ENCODE data around the gene ATG2B.

Gene ATG2B

GRCh38 chr14:96286251-96286650 lies 76.9 kb downstream of the ATG2B start:
- no peak overlapping the region for H3K4me3 ChIP-seq (ENCODE audit: low read length, poor library complexity, severe bottlenecking)
- H4K20me1 ChIP-seq (ENCODE audit: insufficient read depth, low read length, poor library complexity, severe bottlenecking): no peaks in the 10 kb centered on the region
- peaks cover 25% of the 10 kb centered on the region; the same call in 1 of the 2 replicates for H3K36me3 ChIP-seq (ENCODE audit: insufficient read depth, low read length)
- no peaks in the 10 kb centered on the region for H3K27me3 ChIP-seq (ENCODE audit: insufficient read depth, low read length, poor library complexity, severe bottlenecking)
- no peak overlapping the region for H3K4me2 ChIP-seq (ENCODE audit: low read depth, low read length, poor library complexity, severe bottlenecking)
- no peak for TF ChIP-seq EZH2phosphoT487 (IDR thresholded peaks at IDR 0.05; ENCODE audit: borderline replicate concordance)
- no peak overlapping the region for H2AFZ ChIP-seq (ENCODE audit: low read length)
- H3F3A ChIP-seq (ENCODE audit: low read depth): no peaks in the 10 kb centered on the region
- H3K4me1 ChIP-seq (ENCODE audit: insufficient read depth, low read length, poor library complexity, severe bottlenecking): no peaks in the 10 kb centered on the region
- no peaks in the 10 kb centered on the region for H3K9me3 ChIP-seq (ENCODE audit: insufficient read depth, low read depth, low read length)
- H3K9ac ChIP-seq (ENCODE audit: low read depth, low read length, poor library complexity, severe bottlenecking): no peak overlapping the region
- H3K9me2 ChIP-seq (replicated peaks; ENCODE audit: low read depth, low read length): no peaks in the 10 kb centered on the region
- no peaks in the 10 kb centered on the region for H3K79me2 ChIP-seq (ENCODE audit: insufficient read depth, low read length)

- no peak overlapping the region for H3K4me3 ChIP-seq (ENCODE audit: low read length, poor library complexity, severe bottlenecking)
- H4K20me1 ChIP-seq (ENCODE audit: insufficient read depth, low read length, poor library complexity, severe bottlenecking): no peaks in the 10 kb centered on the region
- H3K4me1 ChIP-seq (ENCODE audit: insufficient read depth, low read length, poor library complexity, severe bottlenecking): no peaks in the 10 kb centered on the region
- H3K36me3 ChIP-seq (ENCODE audit: insufficient read depth, low read length): peaks cover 23% of the 10 kb centered on the region; the same call in 1 of the 2 replicates
- no peaks in the 10 kb centered on the region for H3F3A ChIP-seq (ENCODE audit: low read depth)
- H3K79me2 ChIP-seq (ENCODE audit: insufficient read depth, low read length): no peaks in the 10 kb centered on the region
- H3K9me3 ChIP-seq (ENCODE audit: insufficient read depth, low read depth, low read length): no peaks in the 10 kb centered on the region
- no peak overlapping the region for H2AFZ ChIP-seq (ENCODE audit: low read length)
- H3K4me2 ChIP-seq (ENCODE audit: low read depth, low read length, poor library complexity, severe bottlenecking): no peak overlapping the region
- no peak overlapping the region for H3K9ac ChIP-seq (ENCODE audit: low read depth, low read length, poor library complexity, severe bottlenecking)
- TF ChIP-seq EZH2phosphoT487 (IDR thresholded peaks at IDR 0.05; ENCODE audit: borderline replicate concordance) (no peak), CTCF (conservative IDR thresholded peaks at IDR 0.05; ENCODE audit: low read length) (no peak)
- H3K9me2 ChIP-seq (replicated peaks; ENCODE audit: low read depth, low read length): no peaks in the 10 kb centered on the region
- H3K27me3 ChIP-seq (ENCODE audit: insufficient read depth, low read length, poor library complexity, severe bottlenecking): no peaks in the 10 kb centered on the region
Observed at GRCh38 chr14:96285667-96286066, 77.5 kb downstream of the ATG2B start.

- Histone ChIP-seq H3F3A (ENCODE audit: low read depth) (no peaks in the 10 kb centered on the region), H3K36me3 (ENCODE audit: insufficient read depth, low read length) (peaks cover 11% of the 10 kb centered on the region; the same call in 1 of the 2 replicates), H4K20me1 (ENCODE audit: insufficient read depth, low read length, poor library complexity, severe bottlenecking) (no peaks in the 10 kb centered on the region), H3K4me2 (ENCODE audit: low read depth, low read length, poor library complexity, severe bottlenecking) (no peak overlapping the region), H2AFZ (ENCODE audit: low read length) (no peak overlapping the region), H3K9me3 (ENCODE audit: insufficient read depth, low read depth, low read length) (no peaks in the 10 kb centered on the region), H3K9ac (ENCODE audit: low read depth, low read length, poor library complexity, severe bottlenecking) (no peak overlapping the region), H3K79me2 (ENCODE audit: insufficient read depth, low read length) (no peaks in the 10 kb centered on the region), H3K4me3 (ENCODE audit: low read length, poor library complexity, severe bottlenecking) (no peak overlapping the region), H3K4me1 (ENCODE audit: insufficient read depth, low read length, poor library complexity, severe bottlenecking) (no peaks in the 10 kb centered on the region), H3K27me3 (ENCODE audit: insufficient read depth, low read length, poor library complexity, severe bottlenecking) (no peaks in the 10 kb centered on the region), H3K9me2 (replicated peaks; ENCODE audit: low read depth, low read length) (no peaks in the 10 kb centered on the region)
- TF ChIP-seq CTCF (conservative IDR thresholded peaks at IDR 0.05; ENCODE audit: low read length): no peak
- no peak for TF ChIP-seq EZH2phosphoT487 (IDR thresholded peaks at IDR 0.05; ENCODE audit: borderline replicate concordance)
Observed at GRCh38 chr14:96284430-96284829, 78.7 kb downstream of the ATG2B start.

GRCh38 chr14:96284008-96284407 lies 79.1 kb downstream of the ATG2B start:
- Histone ChIP-seq H3K36me3 (ENCODE audit: insufficient read depth, low read length) (peaks cover 7% of the 10 kb centered on the region; the same call in 1 of the 2 replicates), H3F3A (ENCODE audit: low read depth) (no peaks in the 10 kb centered on the region), H3K4me1 (ENCODE audit: insufficient read depth, low read length, poor library complexity, severe bottlenecking) (no peaks in the 10 kb centered on the region), H3K79me2 (ENCODE audit: insufficient read depth, low read length) (no peaks in the 10 kb centered on the region), H3K27me3 (ENCODE audit: insufficient read depth, low read length, poor library complexity, severe bottlenecking) (no peaks in the 10 kb centered on the region), H3K4me2 (ENCODE audit: low read depth, low read length, poor library complexity, severe bottlenecking) (no peak overlapping the region), H3K9me2 (replicated peaks; ENCODE audit: low read depth, low read length) (no peaks in the 10 kb centered on the region), H3K4me3 (ENCODE audit: low read length, poor library complexity, severe bottlenecking) (no peak overlapping the region), H3K9me3 (ENCODE audit: insufficient read depth, low read depth, low read length) (no peaks in the 10 kb centered on the region), H4K20me1 (ENCODE audit: insufficient read depth, low read length, poor library complexity, severe bottlenecking) (no peaks in the 10 kb centered on the region), H3K9ac (ENCODE audit: low read depth, low read length, poor library complexity, severe bottlenecking) (no peak overlapping the region), H2AFZ (ENCODE audit: low read length) (no peak overlapping the region)
- TF ChIP-seq CTCF (conservative IDR thresholded peaks at IDR 0.05; ENCODE audit: low read length) (no peak), EZH2phosphoT487 (IDR thresholded peaks at IDR 0.05; ENCODE audit: borderline replicate concordance) (no peak)

Measured in Loucy (cell line).